ENCODE results near the gene GPR132.
"Not testable (repeated sequence)": the region's sequence is repeated elsewhere in the genome, so short reads cannot be mapped to it uniquely, and the experiment has no call there.

Gene GPR132

DNA sequence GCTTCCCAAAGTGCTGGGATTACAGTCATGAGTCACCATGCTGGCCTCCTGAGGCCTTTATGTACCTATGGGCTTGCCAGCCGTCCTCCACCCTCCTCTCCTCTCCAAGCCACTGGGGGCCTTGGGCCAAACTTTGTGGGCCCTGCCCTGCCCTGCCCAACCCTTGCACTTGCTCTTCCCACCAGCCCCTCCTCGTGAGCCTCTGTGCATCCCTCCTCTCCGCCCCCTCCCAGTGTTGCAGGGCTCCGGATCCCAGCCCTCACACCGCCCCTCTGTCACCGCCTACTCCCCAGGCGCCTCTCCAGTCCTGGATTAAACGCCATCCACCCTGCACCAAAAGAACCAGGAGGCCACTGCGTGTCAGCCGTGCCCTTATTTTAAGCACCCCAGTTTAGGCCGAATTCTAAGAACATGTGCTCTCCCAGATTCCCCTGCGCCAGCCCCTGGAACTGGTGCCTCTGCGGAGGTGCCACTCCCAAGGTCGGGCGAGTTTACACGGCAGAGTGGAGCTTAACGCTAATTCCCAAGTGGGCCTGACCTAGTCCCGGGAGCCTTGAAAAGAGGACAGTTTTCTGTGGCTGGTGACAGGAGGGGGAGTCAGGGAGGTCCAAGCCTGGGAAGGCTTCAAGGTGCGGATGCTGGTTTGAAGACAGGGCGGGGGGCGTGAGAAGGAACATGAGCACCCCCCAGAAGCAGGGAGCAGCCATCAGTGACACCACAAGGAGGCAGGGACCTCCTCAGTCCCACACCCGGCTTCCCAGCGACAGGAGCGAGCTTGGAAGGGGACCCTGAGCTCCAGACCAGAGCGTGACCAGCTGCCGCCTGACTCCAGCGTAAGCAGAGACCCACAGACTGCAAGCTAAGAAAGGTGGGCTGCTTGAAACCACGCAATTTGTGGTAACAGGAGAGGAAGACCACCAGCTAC is 23.1 kb downstream of the GPR132 start:
- H3K9me3 ChIP-seq (ENCODE audit: insufficient read depth, low read depth, low read length), result no peaks in the 10 kb centered on the region
- no peaks in the 10 kb centered on the region for H3K4me1 ChIP-seq (ENCODE audit: insufficient read depth, low read length, poor library complexity, severe bottlenecking)
- no peak overlapping the region for H3K4me2 ChIP-seq (ENCODE audit: low read depth, low read length, poor library complexity, severe bottlenecking)
- TF ChIP-seq, protein P1, sequence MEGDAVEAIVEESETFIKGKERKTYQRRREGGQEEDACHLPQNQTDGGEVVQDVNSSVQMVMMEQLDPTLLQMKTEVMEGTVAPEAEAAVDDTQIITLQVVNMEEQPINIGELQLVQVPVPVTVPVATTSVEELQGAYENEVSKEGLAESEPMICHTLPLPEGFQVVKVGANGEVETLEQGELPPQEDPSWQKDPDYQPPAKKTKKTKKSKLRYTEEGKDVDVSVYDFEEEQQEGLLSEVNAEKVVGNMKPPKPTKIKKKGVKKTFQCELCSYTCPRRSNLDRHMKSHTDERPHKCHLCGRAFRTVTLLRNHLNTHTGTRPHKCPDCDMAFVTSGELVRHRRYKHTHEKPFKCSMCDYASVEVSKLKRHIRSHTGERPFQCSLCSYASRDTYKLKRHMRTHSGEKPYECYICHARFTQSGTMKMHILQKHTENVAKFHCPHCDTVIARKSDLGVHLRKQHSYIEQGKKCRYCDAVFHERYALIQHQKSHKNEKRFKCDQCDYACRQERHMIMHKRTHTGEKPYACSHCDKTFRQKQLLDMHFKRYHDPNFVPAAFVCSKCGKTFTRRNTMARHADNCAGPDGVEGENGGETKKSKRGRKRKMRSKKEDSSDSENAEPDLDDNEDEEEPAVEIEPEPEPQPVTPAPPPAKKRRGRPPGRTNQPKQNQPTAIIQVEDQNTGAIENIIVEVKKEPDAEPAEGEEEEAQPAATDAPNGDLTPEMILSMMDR (conservative IDR thresholded peaks at IDR 0.05; ENCODE audit: low read length), result no peak
- TF ChIP-seq EZH2phosphoT487 (IDR thresholded peaks at IDR 0.05; ENCODE audit: borderline replicate concordance), result no peak
- H3K79me2 ChIP-seq (ENCODE audit: insufficient read depth, low read length), result no peaks in the 10 kb centered on the region
- H4K20me1 ChIP-seq (ENCODE audit: insufficient read depth, low read length, poor library complexity, severe bottlenecking), result no peaks in the 10 kb centered on the region
- H3K4me3 ChIP-seq (ENCODE audit: low read length, poor library complexity, severe bottlenecking), result no peak overlapping the region
- no peaks in the 10 kb centered on the region for H3F3A ChIP-seq (ENCODE audit: low read depth)
- no peaks in the 10 kb centered on the region for H3K36me3 ChIP-seq (ENCODE audit: insufficient read depth, low read length)
- H3K9ac ChIP-seq (ENCODE audit: low read depth, low read length, poor library complexity, severe bottlenecking), result no peak overlapping the region
- H3K9me2 ChIP-seq (replicated peaks; ENCODE audit: low read depth, low read length), result no peaks in the 10 kb centered on the region
- H2AFZ ChIP-seq (ENCODE audit: low read length), result no peak overlapping the region
- no peaks in the 10 kb centered on the region for H3K27me3 ChIP-seq (ENCODE audit: insufficient read depth, low read length, poor library complexity, severe bottlenecking)

DNA sequence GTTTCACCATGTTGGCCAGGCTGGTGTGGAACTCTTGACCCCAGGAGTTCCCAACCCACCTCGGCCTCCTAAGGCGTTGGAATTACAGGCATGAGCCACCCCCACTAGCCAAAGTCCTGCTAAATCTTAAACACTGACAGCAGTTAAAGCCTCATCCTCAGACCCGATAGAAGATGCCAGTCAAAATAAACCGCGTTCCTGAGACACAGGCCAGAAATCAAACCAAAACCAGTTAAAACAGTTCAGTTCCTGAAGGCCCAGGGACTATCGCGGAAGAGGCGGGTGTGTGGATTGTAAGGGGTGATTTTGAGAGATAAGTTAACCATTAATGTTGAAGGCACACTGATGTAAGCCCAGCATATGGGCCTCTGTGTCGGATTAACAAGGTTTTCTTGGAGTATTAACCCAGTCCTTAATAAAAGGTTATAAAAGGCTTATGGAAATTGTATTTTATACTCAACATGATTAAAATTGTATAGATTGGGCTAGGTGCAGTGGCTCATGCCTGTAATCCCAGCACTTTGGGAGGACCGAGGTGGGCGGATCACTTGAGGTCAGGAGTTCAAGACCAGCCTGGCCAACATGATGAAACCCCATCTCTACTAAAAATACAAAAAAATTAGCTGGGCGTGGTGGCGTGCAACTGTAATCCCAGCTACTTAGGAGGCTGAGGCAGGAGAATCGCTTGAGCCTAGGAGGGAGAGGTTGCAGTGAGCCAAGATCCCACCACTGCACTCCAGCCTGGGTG is 25.6 kb downstream of the GPR132 start:
- Histone ChIP-seq H3K36me3 (ENCODE audit: insufficient read depth, low read length) (no peaks in the 10 kb centered on the region), H3K79me2 (ENCODE audit: insufficient read depth, low read length) (no peaks in the 10 kb centered on the region), H2AFZ (ENCODE audit: low read length) (no peak overlapping the region), H3K4me2 (ENCODE audit: low read depth, low read length, poor library complexity, severe bottlenecking) (no peak overlapping the region), H3K9ac (ENCODE audit: low read depth, low read length, poor library complexity, severe bottlenecking) (no peak overlapping the region), H3F3A (ENCODE audit: low read depth) (no peaks in the 10 kb centered on the region), H3K4me1 (ENCODE audit: insufficient read depth, low read length, poor library complexity, severe bottlenecking) (no peaks in the 10 kb centered on the region), H3K4me3 (ENCODE audit: low read length, poor library complexity, severe bottlenecking) (no peak overlapping the region), H3K9me2 (replicated peaks; ENCODE audit: low read depth, low read length) (no peaks in the 10 kb centered on the region), H4K20me1 (ENCODE audit: insufficient read depth, low read length, poor library complexity, severe bottlenecking) (no peaks in the 10 kb centered on the region), H3K9me3 (ENCODE audit: insufficient read depth, low read depth, low read length) (no peaks in the 10 kb centered on the region), H3K27me3 (ENCODE audit: insufficient read depth, low read length, poor library complexity, severe bottlenecking) (no peaks in the 10 kb centered on the region)
- no peak for TF ChIP-seq EZH2phosphoT487 (IDR thresholded peaks at IDR 0.05; ENCODE audit: borderline replicate concordance)
- TF ChIP-seq, protein P1 (conservative IDR thresholded peaks at IDR 0.05; ENCODE audit: low read length), result no peak

DNA sequence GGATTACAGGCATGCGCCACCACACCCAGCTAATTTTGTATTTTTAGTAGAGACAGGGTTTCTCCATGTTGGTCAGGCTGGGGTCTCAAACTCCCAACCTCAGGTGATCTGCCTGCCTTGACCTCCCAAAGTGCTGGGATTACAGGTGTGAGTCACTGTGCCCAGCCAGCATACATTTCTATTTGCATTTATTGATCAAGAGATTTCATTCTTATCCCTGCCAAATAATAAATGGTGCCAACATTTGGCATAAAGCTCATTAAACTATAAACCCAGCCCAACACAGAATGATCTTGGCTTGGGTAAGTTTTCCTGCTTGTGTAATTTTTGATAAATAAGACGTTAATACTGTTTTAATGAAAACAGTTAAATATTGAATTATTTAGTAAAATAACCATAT is 29.6 kb downstream of the GPR132 start:
- not testable (repeated sequence) for H3K9me2 ChIP-seq (replicated peaks; ENCODE audit: low read depth, low read length); H3K79me2 ChIP-seq (ENCODE audit: insufficient read depth, low read length); H3F3A ChIP-seq (ENCODE audit: low read depth); H3K4me1 ChIP-seq (ENCODE audit: insufficient read depth, low read length, poor library complexity, severe bottlenecking); H3K4me3 ChIP-seq (ENCODE audit: low read length, poor library complexity, severe bottlenecking); H3K9me3 ChIP-seq (ENCODE audit: insufficient read depth, low read depth, low read length); H3K36me3 ChIP-seq (ENCODE audit: insufficient read depth, low read length); H4K20me1 ChIP-seq (ENCODE audit: insufficient read depth, low read length, poor library complexity, severe bottlenecking); H3K9ac ChIP-seq (ENCODE audit: low read depth, low read length, poor library complexity, severe bottlenecking); H2AFZ ChIP-seq (ENCODE audit: low read length); H3K4me2 ChIP-seq (ENCODE audit: low read depth, low read length, poor library complexity, severe bottlenecking); H3K27me3 ChIP-seq (ENCODE audit: insufficient read depth, low read length, poor library complexity, severe bottlenecking)
